Nephron progenitor cell (in vitro differentiated cells): Measurements from ENCODE around the gene BAZ2B.

Experiments
- DNase-seq: peaks from one replicate; pipeline ENCODE4 v3.0.0; 2021
- H3K27ac Mint-ChIP-seq: 2 replicates; pipeline ENCODE4 v1.8.0; 2021; ENCODE audit warnings: mild to moderate bottlenecking, moderate library complexity, mixed read lengths
- H3K27me3 Mint-ChIP-seq: 2 replicates; pipeline ENCODE4 v1.8.0; 2021; ENCODE audit warnings: mild to moderate bottlenecking, low read depth, mixed read lengths; ENCODE audit not compliant: poor library complexity
- H3K36me3 Mint-ChIP-seq: 2 replicates; pipeline ENCODE4 v1.8.0; 2021; ENCODE audit warnings: low read depth, mixed read lengths
- H3K4me1 Mint-ChIP-seq: 2 replicates; pipeline ENCODE4 v1.8.0; 2021; ENCODE audit warnings: mixed read lengths
- H3K4me3 Mint-ChIP-seq: 2 replicates; pipeline ENCODE4 v1.8.0; 2021; ENCODE audit warnings: mild to moderate bottlenecking, moderate library complexity, mixed read lengths
- H3K9me3 Mint-ChIP-seq: 2 replicates; pipeline ENCODE4 v1.8.0; 2021; ENCODE audit warnings: mild to moderate bottlenecking, moderate library complexity, mixed read lengths
- CTCF ChIP-seq: fragments of 200-600 bp; sonication (generic); IDR thresholded peaks from 2 replicates; pipeline ENCODE4 v1.5.0; 2021; ENCODE audit warnings: antibody characterized with exemption

The BAZ2B gene, protein sequence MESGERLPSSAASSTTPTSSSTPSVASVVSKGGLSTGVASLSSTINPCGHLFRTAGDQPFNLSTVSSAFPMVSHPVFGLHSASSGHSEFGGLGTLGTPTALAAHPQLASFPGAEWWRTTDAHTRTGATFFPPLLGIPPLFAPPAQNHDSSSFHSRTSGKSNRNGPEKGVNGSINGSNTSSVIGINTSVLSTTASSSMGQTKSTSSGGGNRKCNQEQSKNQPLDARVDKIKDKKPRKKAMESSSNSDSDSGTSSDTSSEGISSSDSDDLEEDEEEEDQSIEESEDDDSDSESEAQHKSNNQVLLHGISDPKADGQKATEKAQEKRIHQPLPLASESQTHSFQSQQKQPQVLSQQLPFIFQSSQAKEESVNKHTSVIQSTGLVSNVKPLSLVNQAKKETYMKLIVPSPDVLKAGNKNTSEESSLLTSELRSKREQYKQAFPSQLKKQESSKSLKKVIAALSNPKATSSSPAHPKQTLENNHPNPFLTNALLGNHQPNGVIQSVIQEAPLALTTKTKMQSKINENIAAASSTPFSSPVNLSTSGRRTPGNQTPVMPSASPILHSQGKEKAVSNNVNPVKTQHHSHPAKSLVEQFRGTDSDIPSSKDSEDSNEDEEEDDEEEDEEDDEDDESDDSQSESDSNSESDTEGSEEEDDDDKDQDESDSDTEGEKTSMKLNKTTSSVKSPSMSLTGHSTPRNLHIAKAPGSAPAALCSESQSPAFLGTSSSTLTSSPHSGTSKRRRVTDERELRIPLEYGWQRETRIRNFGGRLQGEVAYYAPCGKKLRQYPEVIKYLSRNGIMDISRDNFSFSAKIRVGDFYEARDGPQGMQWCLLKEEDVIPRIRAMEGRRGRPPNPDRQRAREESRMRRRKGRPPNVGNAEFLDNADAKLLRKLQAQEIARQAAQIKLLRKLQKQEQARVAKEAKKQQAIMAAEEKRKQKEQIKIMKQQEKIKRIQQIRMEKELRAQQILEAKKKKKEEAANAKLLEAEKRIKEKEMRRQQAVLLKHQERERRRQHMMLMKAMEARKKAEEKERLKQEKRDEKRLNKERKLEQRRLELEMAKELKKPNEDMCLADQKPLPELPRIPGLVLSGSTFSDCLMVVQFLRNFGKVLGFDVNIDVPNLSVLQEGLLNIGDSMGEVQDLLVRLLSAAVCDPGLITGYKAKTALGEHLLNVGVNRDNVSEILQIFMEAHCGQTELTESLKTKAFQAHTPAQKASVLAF (N-terminal part only)

GRCh38 chr2:159616286-159616701, at the start of gene BAZ2B:
TSS of gene BAZ2B (minus strand) at chr2:159616548. CDS start at chr2:159478719, 137,829 bp downstream.
- Mint-ChIP-seq H3K36me3 (no peaks in the 10 kb centered on the region), H3K27ac (peak within 1 kb of the TSS; percentile 100), H3K9me3 (no peaks in the 10 kb centered on the region), H3K4me1 (peaks cover 48% of the 10 kb centered on the region), H3K27me3 (peaks cover 3% of the 10 kb centered on the region), H3K4me3 (peak within 1 kb of the TSS; percentile 96)
- TF ChIP-seq CTCF: no peak
- peak; percentile 16 for DNase-seq

- TF ChIP-seq CTCF: no peak
- H3K9me3 Mint-ChIP-seq: peaks cover 3% of the 10 kb centered on the region
- no peak overlapping the region for H3K4me3 Mint-ChIP-seq
- no peaks in the 10 kb centered on the region for H3K4me1 Mint-ChIP-seq
- no peaks in the 10 kb centered on the region for H3K27me3 Mint-ChIP-seq
- DNase-seq: no peak
- no peaks in the 10 kb centered on the region for H3K36me3 Mint-ChIP-seq
- no peak overlapping the region for H3K27ac Mint-ChIP-seq
Observed at GRCh38 chr2:159661286-159661685, 44.9 kb upstream of the BAZ2B start.

DNA sequence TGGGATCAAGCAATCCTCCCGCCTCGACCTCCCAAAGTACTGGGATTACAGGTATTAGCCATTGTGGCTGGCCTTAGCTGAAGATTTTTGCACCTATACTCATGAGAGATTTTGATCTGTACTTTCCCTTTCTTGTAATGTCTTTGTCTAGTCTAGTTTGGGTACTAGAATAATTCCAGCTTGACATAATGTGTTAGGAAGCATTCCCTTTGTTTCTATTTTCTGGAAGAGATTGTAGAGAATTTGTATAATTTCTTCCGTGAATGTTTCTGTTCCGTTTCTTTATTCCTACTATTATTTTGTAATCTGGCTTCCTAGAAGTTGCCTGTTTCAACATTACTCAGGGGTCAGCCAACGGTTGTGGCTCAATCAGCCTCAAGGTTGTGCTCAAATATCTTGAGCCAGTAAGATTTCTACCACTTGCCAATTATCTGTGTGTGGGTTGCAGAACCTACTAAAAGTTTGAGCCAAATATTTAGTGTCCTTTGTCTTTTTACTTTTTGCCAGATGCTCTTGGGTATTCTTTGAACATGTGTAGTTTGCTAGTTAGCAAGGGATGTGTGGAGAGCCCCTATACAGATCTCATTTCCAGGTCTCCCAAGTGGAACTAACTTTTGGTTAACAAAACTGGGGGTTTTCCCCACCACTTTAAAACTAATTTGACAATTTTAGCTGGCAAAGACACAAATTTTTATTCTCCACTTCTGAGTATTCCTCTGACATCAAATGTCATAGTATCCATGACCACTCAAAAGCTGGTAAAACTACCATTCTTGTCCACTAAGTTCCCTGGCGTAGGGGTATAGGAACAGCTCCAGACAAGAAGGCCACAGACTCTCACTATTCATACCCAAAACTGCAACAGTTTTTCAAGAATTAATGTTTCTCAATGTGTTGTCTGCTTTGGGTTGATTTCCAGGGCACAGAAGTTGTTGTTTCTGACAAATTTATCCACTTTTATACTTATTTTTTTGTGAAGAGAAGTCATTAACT, 42.8 kb upstream of the BAZ2B start:
- Mint-ChIP-seq H3K27me3 (no peaks in the 10 kb centered on the region), H3K36me3 (peaks cover 5% of the 10 kb centered on the region), H3K4me3 (no peak overlapping the region), H3K27ac (no peak overlapping the region), H3K4me1 (no peaks in the 10 kb centered on the region), H3K9me3 (peaks cover 18% of the 10 kb centered on the region)
- no peak for DNase-seq
- TF ChIP-seq CTCF: no peak

GRCh38 chr2:159653962-159654361, 37.6 kb upstream of the BAZ2B start:
- TF ChIP-seq CTCF: no peak
- Mint-ChIP-seq H3K4me3 (no peak overlapping the region), H3K9me3 (peaks cover 21% of the 10 kb centered on the region), H3K4me1 (no peaks in the 10 kb centered on the region), H3K36me3 (peaks cover 5% of the 10 kb centered on the region), H3K27me3 (no peaks in the 10 kb centered on the region), H3K27ac (no peak overlapping the region)
- DNase-seq: no peak

GRCh38 chr2:159651884-159652283, 35.5 kb upstream of the BAZ2B start:
- H3K27me3 Mint-ChIP-seq: no peaks in the 10 kb centered on the region
- no peaks in the 10 kb centered on the region for H3K4me1 Mint-ChIP-seq
- peaks cover 13% of the 10 kb centered on the region for H3K36me3 Mint-ChIP-seq
- H3K27ac Mint-ChIP-seq: no peak overlapping the region
- peaks cover 38% of the 10 kb centered on the region for H3K9me3 Mint-ChIP-seq
- no peak for TF ChIP-seq CTCF
- H3K4me3 Mint-ChIP-seq: no peak overlapping the region
- DNase-seq: no peak
